ENCODE data around the gene SUPT6H. TPM values are rescaled to one million over a fixed set of nuclear protein-coding genes. Genes with fewer than 3 reads are reported as not detected.

SUPT6H gene
- polyA plus RNA-seq, 1 donor from 2014 or later: 19.0 TPM

- no peaks in the 10 kb centered on the region for H4K20me1 ChIP-seq (ENCODE audit: insufficient read depth)
Observed at GRCh38 chr17:28618464-28618863, 43.5 kb upstream of the SUPT6H start.

DNA sequence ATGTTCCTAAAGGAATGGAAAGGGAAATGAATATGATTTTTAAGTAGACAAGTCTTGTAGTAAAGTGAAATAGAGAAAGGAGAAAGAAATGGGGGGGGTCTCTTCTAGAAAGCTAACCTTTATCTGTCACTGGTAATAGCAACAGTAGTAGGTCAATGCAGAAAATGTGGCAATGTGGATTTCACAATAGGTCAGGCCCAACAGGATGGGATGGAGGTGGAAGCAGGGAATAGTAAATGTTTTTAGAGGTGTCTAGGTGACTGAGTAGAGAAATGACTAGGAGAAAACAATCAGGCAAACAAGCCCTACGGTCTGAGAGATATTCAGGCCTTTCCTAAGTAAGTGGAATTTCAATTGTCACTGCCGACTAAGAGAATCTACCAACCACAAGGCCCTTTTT is 42.0 kb upstream of the SUPT6H start:
- H3K9me3 ChIP-seq (ENCODE audit: low read length): no peaks in the 10 kb centered on the region
- H3K4me3 ChIP-seq (ENCODE audit: low read length): no peak overlapping the region
- no peaks in the 10 kb centered on the region for H4K20me1 ChIP-seq (ENCODE audit: insufficient read depth)
- H3K4me2 ChIP-seq (ENCODE audit: low read length): no peak overlapping the region
- H2AFZ ChIP-seq (ENCODE audit: low read depth, low read length): no peak overlapping the region
- no peak overlapping the region for H3K27ac ChIP-seq (ENCODE audit: low read length)
- H3F3A ChIP-seq (ENCODE audit: insufficient read depth, low read length, poor library complexity, severe bottlenecking): no peaks in the 10 kb centered on the region
- H3K27me3 ChIP-seq (ENCODE audit: insufficient read depth, low read depth, low read length): no peaks in the 10 kb centered on the region
- H3K9me2 ChIP-seq (ENCODE audit: insufficient read depth, low read length): no peaks in the 10 kb centered on the region
- H3K79me2 ChIP-seq (replicated peaks; ENCODE audit: insufficient read depth, low read length): no peaks in the 10 kb centered on the region
- H3K36me3 ChIP-seq (ENCODE audit: insufficient read depth, low read length): no peaks in the 10 kb centered on the region
- H3K9ac ChIP-seq (ENCODE audit: low read length): no peak overlapping the region
- TF ChIP-seq EP300 (conservative IDR thresholded peaks at IDR 0.05; ENCODE audit: poor library complexity, severe bottlenecking): no peak
- no peak for TF ChIP-seq POLR2AphosphoS5 (IDR thresholded peaks at IDR 0.05)
- TF ChIP-seq SMC3 (conservative IDR thresholded peaks at IDR 0.05; ENCODE audit: poor library complexity): no peak
- no peak for TF ChIP-seq MXI1 (conservative IDR thresholded peaks at IDR 0.05; ENCODE audit: poor library complexity, severe bottlenecking)
- TF ChIP-seq, protein P1, sequence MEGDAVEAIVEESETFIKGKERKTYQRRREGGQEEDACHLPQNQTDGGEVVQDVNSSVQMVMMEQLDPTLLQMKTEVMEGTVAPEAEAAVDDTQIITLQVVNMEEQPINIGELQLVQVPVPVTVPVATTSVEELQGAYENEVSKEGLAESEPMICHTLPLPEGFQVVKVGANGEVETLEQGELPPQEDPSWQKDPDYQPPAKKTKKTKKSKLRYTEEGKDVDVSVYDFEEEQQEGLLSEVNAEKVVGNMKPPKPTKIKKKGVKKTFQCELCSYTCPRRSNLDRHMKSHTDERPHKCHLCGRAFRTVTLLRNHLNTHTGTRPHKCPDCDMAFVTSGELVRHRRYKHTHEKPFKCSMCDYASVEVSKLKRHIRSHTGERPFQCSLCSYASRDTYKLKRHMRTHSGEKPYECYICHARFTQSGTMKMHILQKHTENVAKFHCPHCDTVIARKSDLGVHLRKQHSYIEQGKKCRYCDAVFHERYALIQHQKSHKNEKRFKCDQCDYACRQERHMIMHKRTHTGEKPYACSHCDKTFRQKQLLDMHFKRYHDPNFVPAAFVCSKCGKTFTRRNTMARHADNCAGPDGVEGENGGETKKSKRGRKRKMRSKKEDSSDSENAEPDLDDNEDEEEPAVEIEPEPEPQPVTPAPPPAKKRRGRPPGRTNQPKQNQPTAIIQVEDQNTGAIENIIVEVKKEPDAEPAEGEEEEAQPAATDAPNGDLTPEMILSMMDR (IDR thresholded peaks at IDR 0.05; ENCODE audit: poor library complexity, severe bottlenecking): no peak
- no peak for TF ChIP-seq TAF1 (IDR thresholded peaks at IDR 0.05; ENCODE audit: low read depth)
- TF ChIP-seq RAD21 (conservative IDR thresholded peaks at IDR 0.05): no peak
- no peak for TF ChIP-seq EZH2 (IDR thresholded peaks at IDR 0.05; ENCODE audit: borderline replicate concordance, insufficient read depth, low read length, poor library complexity, severe bottlenecking)

More at GRCh38 chr17:28618464-28618863, 43.5 kb upstream of the SUPT6H start:
- Histone ChIP-seq H3K4me2 (ENCODE audit: low read length) (no peak overlapping the region), H3K27me3 (ENCODE audit: insufficient read depth, low read depth, low read length) (no peaks in the 10 kb centered on the region), H3F3A (ENCODE audit: insufficient read depth, low read length, poor library complexity, severe bottlenecking) (no peaks in the 10 kb centered on the region), H2AFZ (ENCODE audit: low read depth, low read length) (no peak overlapping the region), H3K9me3 (ENCODE audit: low read length) (no peaks in the 10 kb centered on the region), H3K36me3 (ENCODE audit: insufficient read depth, low read length) (peaks cover 3% of the 10 kb centered on the region), H3K9ac (ENCODE audit: low read length) (no peak overlapping the region), H3K79me2 (replicated peaks; ENCODE audit: insufficient read depth, low read length) (no peaks in the 10 kb centered on the region), H3K27ac (ENCODE audit: low read length) (no peak overlapping the region), H3K4me3 (ENCODE audit: low read length) (no peak overlapping the region), H3K9me2 (ENCODE audit: insufficient read depth, low read length) (no peaks in the 10 kb centered on the region)
- no peak for TF ChIP-seq TAF1 (IDR thresholded peaks at IDR 0.05; ENCODE audit: low read depth)
- no peak for TF ChIP-seq EP300 (conservative IDR thresholded peaks at IDR 0.05; ENCODE audit: poor library complexity, severe bottlenecking)
- TF ChIP-seq MXI1 (conservative IDR thresholded peaks at IDR 0.05; ENCODE audit: poor library complexity, severe bottlenecking): no peak
- TF ChIP-seq RAD21 (conservative IDR thresholded peaks at IDR 0.05): no peak
- no peak for TF ChIP-seq EZH2 (IDR thresholded peaks at IDR 0.05; ENCODE audit: borderline replicate concordance, insufficient read depth, low read length, poor library complexity, severe bottlenecking)
- TF ChIP-seq REST (IDR thresholded peaks at IDR 0.05; ENCODE audit: borderline replicate concordance): no peak
- TF ChIP-seq, protein P1 (IDR thresholded peaks at IDR 0.05; ENCODE audit: poor library complexity, severe bottlenecking): no peak
- TF ChIP-seq SMC3 (conservative IDR thresholded peaks at IDR 0.05; ENCODE audit: poor library complexity): no peak
- no peak for TF ChIP-seq POLR2AphosphoS5 (IDR thresholded peaks at IDR 0.05)
